Measurements from ENCODE around the gene GALNT2. TPM values are rescaled to one million over a fixed set of nuclear protein-coding genes. Genes with fewer than 3 reads are reported as not detected.

The GALNT2 gene
- total and polyA plus RNA-seq, 2 of the 4 experiments (the other 2 are of a cell fraction), result 50.4 to 189 TPM

DNA sequence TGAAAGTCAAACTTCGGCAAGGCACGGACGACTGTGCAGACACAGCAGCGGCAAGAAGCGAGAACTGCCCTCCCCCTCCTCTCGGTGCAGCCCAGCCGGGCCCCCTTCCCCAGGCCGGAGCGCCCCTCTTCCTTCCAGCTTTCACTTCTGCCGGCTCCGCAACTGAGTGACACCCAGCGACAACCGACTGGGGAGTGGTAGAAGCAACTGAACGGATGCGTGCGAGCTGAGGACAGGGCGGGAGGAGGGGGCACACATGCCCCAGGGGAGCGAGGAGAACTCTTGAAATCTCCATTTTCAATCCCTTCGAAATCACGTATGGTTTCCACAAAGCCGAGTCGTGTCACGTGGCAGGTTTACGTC lies 212.5 kb downstream of the GALNT2 start:
- ATAC-seq (ENCODE audit: low read depth) (no peak), DNase-seq (no peak)
- no peak overlapping the region for H2BK20ac ChIP-seq (ENCODE audit: low read depth, low read length)
- no peak overlapping the region for H3K56ac ChIP-seq (ENCODE audit: extremely low read depth, insufficient read depth, low read length)
- WGBS, 2 experiments (ENCODE audit: extremely low coverage in 2 of 2, insufficient read length in 1 of 2), result 98% methylated on average over 8 of the region's 24 CpGs; no CpG with 5 or more reads in 1 of the 2 experiments
- no peaks in the 10 kb centered on the region for H3K9me1 ChIP-seq (ENCODE audit: insufficient read depth, low read length)
- no peak overlapping the region for H3K4ac ChIP-seq (ENCODE audit: low read depth, low read length)
- H3K18ac ChIP-seq (ENCODE audit: low read depth, low read length), result no peak overlapping the region
- H3K79me1 ChIP-seq (ENCODE audit: low read depth in 1 of 2, low read length in 2 of 2), result no peaks in the 10 kb centered on the region; a peak in 2 of 4 replicates
- BruUV-seq (replicated peaks), result no TSS peak
- H3K27me3 ChIP-seq (ENCODE audit: control insufficient read depth, insufficient read depth, low read length), result no peaks in the 10 kb centered on the region
- no peak overlapping the region for H2BK120ac ChIP-seq (ENCODE audit: low read depth, low read length)
- no peak overlapping the region for H2AK5ac ChIP-seq (ENCODE audit: low read depth, low read length)
- no peak overlapping the region for H4K91ac ChIP-seq (ENCODE audit: insufficient read depth, low read depth, low read length)
- dilution Hi-C loops (cut with HindIII; ENCODE audit: low sequenced_read_pairs, unreplicated experiment) (no loop called here), in situ Hi-C loops (cut with MboI; ENCODE audit: low sequenced_read_pairs) (no loop called here), intact Hi-C loops (cut with micrococcal nuclease) (no loop called here)
- no peaks in the 10 kb centered on the region for H3K9me3 ChIP-seq (ENCODE audit: control insufficient read depth, insufficient read depth, low read length)
- peaks cover 41% of the 10 kb centered on the region for H3K36me3 ChIP-seq (ENCODE audit: control insufficient read depth, insufficient read depth, low read length)
- no peak overlapping the region for H2BK5ac ChIP-seq (ENCODE audit: low read depth, low read length, poor library complexity, severe bottlenecking)
- no peak overlapping the region for H4K8ac ChIP-seq (ENCODE audit: low read depth in 2 of 2, low read length in 2 of 2)
- no peak overlapping the region for H4K5ac ChIP-seq (ENCODE audit: low read depth, low read length)
- ChIA-PET CTCF (no interaction called here), POLR2A (ENCODE audit: unreplicated experiment) (no interaction called here)
- no peak overlapping the region for H2BK15ac ChIP-seq (ENCODE audit: low read depth, low read length)
- H3K14ac ChIP-seq (replicated peaks; ENCODE audit: low read depth, low read length), result no peak overlapping the region
- TF ChIP-seq MAZ (IDR thresholded peaks at IDR 0.05; ENCODE audit: borderline replicate concordance, low read depth, low read length) (no peak), RFX5 (IDR thresholded peaks at IDR 0.05; ENCODE audit: low read depth, low read length) (no peak), MAFK (IDR thresholded peaks at IDR 0.05; ENCODE audit: low read depth, low read length) (no peak), FOS (IDR thresholded peaks at IDR 0.05; ENCODE audit: low read depth, low read length) (no peak), POLR2A (IDR thresholded peaks at IDR 0.05; ENCODE audit: low read depth, low read length) (no peak), SMC3 (IDR thresholded peaks at IDR 0.05; ENCODE audit: low read depth, low read length) (no peak), NFE2L2 (IDR thresholded peaks at IDR 0.05; ENCODE audit: low read depth, low read length) (no peak), MXI1 (IDR thresholded peaks at IDR 0.05; ENCODE audit: borderline replicate concordance, low read depth, low read length) (no peak), CEBPB (IDR thresholded peaks at IDR 0.05; ENCODE audit: low read depth, low read length) (no peak), RCOR1 (IDR thresholded peaks at IDR 0.05; ENCODE audit: insufficient replicate concordance, low read length) (no peak), CHD1 (IDR thresholded peaks at IDR 0.05; ENCODE audit: low read depth, low read length) (no peak)
- TF ChIP-seq, protein P1, sequence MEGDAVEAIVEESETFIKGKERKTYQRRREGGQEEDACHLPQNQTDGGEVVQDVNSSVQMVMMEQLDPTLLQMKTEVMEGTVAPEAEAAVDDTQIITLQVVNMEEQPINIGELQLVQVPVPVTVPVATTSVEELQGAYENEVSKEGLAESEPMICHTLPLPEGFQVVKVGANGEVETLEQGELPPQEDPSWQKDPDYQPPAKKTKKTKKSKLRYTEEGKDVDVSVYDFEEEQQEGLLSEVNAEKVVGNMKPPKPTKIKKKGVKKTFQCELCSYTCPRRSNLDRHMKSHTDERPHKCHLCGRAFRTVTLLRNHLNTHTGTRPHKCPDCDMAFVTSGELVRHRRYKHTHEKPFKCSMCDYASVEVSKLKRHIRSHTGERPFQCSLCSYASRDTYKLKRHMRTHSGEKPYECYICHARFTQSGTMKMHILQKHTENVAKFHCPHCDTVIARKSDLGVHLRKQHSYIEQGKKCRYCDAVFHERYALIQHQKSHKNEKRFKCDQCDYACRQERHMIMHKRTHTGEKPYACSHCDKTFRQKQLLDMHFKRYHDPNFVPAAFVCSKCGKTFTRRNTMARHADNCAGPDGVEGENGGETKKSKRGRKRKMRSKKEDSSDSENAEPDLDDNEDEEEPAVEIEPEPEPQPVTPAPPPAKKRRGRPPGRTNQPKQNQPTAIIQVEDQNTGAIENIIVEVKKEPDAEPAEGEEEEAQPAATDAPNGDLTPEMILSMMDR (conservative IDR thresholded peaks at IDR 0.05; ENCODE audit: low read depth, low read length), result no peak
- TF ChIP-seq, protein P2, sequence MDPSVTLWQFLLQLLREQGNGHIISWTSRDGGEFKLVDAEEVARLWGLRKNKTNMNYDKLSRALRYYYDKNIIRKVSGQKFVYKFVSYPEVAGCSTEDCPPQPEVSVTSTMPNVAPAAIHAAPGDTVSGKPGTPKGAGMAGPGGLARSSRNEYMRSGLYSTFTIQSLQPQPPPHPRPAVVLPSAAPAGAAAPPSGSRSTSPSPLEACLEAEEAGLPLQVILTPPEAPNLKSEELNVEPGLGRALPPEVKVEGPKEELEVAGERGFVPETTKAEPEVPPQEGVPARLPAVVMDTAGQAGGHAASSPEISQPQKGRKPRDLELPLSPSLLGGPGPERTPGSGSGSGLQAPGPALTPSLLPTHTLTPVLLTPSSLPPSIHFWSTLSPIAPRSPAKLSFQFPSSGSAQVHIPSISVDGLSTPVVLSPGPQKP (IDR thresholded peaks at IDR 0.05; ENCODE audit: borderline replicate concordance, low read depth, low read length), result no peak
- TF ChIP-seq, protein P3, sequence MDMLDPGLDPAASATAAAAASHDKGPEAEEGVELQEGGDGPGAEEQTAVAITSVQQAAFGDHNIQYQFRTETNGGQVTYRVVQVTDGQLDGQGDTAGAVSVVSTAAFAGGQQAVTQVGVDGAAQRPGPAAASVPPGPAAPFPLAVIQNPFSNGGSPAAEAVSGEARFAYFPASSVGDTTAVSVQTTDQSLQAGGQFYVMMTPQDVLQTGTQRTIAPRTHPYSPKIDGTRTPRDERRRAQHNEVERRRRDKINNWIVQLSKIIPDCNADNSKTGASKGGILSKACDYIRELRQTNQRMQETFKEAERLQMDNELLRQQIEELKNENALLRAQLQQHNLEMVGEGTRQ (IDR thresholded peaks at IDR 0.05; ENCODE audit: low read depth, low read length), result no peak
- H3K27ac ChIP-seq (ENCODE audit: insufficient read depth, low read length), result no peak overlapping the region
- H2AK9ac ChIP-seq (replicated peaks; ENCODE audit: low read depth, low read length, poor library complexity), result no peak overlapping the region
- H3K23ac ChIP-seq (ENCODE audit: low read depth, low read length), result no peak overlapping the region
- no peak overlapping the region for H3K9ac ChIP-seq (ENCODE audit: low read depth, low read length)
- no peaks in the 10 kb centered on the region for H4K20me1 ChIP-seq (ENCODE audit: insufficient read depth, low read length)
- H2AFZ ChIP-seq (replicated peaks; ENCODE audit: low read length, poor library complexity), result no peak overlapping the region
- H3K4me1 ChIP-seq (ENCODE audit: control insufficient read depth, insufficient read depth, low read length), result no peaks in the 10 kb centered on the region
- no peak overlapping the region for H3K4me2 ChIP-seq (ENCODE audit: low read depth, low read length)
- no peak overlapping the region for H3K4me3 ChIP-seq (ENCODE audit: insufficient read depth, low read depth, low read length)

All from IMR-90 (cell line).